ENCODE data around the gene ROS1.

ROS1 gene

DNA sequence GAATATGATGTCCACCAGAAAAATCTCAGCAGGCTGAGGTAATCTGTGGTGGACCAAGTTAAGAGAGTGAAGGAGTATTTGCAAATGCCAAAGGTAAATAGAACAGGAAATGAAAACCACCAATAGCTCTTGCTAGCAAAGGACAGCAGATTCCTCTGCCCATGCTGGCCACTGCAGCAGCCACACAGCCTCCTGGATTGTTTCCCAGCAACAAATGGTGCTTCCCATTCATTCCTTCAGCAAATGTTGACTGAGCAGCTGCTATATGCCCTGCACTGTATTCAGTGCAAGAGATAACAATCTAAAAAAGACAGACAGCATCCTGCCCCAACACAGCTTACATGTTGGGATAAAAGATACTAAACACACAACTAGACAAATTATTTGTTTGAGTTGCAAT is 11.0 kb downstream of the ROS1 start:
- no peaks in the 10 kb centered on the region for H3K36me3 ChIP-seq (replicated peaks)
- in situ Hi-C loops (cut with MboI; ENCODE audit: low sequenced_read_pairs): no loop called here
- H3K27me3 ChIP-seq (ENCODE audit: low read depth): peaks cover 10% of the 10 kb centered on the region
- H3K4me1 ChIP-seq: peaks cover 4% of the 10 kb centered on the region
- H3K4me3 ChIP-seq: no peak overlapping the region
- DNase-seq (ENCODE audit: low spot score in 2 of 2): no peak
- no peaks in the 10 kb centered on the region for H3K9me3 ChIP-seq

DNA sequence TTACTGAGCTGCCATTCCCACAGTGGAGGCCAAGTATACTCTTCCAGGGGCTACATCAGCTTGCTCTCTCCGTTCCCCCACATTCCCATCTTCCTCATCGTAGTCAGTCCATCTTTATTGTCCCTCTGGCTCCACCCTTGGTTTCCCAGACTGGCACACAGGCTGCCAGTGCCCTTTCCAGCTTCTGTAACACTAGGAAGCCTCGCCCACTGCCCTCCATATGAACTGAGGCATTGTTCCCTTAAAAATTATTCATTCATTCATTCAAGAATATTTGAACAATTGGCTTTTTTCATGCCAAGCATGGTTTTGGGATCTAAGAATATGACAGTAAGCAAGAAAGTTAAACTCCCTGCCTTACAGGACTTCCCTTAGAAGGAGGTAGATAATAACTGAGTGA is 14.3 kb downstream of the ROS1 start:
- in situ Hi-C loops (cut with MboI; ENCODE audit: low sequenced_read_pairs): no loop called here
- Histone ChIP-seq H3K4me1 (peaks cover 4% of the 10 kb centered on the region), H3K4me3 (no peak overlapping the region), H3K36me3 (replicated peaks) (no peaks in the 10 kb centered on the region), H3K9me3 (no peaks in the 10 kb centered on the region), H3K27me3 (ENCODE audit: low read depth) (peaks cover 10% of the 10 kb centered on the region)
- no peak for DNase-seq (ENCODE audit: low spot score in 2 of 2)

DNA sequence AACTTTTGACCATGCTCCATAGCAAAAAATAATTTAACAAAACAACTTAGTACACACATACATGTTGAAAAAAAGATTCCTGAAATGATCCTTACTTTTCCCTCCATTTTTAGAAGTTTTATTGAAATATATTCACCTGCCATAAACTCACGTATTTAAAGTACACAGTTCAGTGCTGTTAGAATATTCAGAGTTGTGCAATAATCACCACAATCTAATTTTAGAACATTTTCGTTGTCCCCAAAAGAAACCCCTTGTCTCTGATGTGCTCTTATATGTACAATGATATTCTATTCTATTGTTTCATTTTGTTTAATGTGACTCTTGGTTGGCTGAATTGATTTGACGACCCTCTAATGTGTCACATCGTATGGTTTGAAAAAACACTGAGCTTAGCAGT is 15.9 kb downstream of the ROS1 start:
- DNase-seq (ENCODE audit: low spot score in 2 of 2): no peak
- Histone ChIP-seq H3K4me3 (no peak overlapping the region), H3K36me3 (replicated peaks) (no peaks in the 10 kb centered on the region), H3K4me1 (no peaks in the 10 kb centered on the region), H3K27me3 (ENCODE audit: low read depth) (peaks cover 10% of the 10 kb centered on the region), H3K9me3 (no peaks in the 10 kb centered on the region)
- in situ Hi-C loops (cut with MboI; ENCODE audit: low sequenced_read_pairs): no loop called here

DNA sequence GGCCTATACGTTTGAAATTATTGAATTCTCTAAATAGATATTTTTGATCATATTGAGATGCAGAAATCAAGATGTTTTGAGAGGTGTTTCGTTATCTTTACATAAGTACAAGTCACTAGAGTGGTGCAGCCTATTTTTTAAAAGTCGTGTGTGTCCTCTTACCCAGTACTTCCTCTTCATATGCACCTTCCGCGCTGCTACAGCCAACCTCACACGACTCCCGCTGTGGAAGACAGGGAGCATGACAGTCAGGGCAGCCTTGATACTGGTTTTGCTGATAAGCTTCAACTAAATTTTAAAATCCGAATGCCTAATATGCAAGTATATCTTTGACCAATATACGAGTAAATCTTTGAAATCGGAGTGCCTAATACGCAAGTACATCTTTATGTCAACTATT is 16.3 kb downstream of the ROS1 start:
- H3K36me3 ChIP-seq (replicated peaks): no peaks in the 10 kb centered on the region
- DNase-seq (ENCODE audit: low spot score in 2 of 2): no peak
- in situ Hi-C loops (cut with MboI; ENCODE audit: low sequenced_read_pairs): no loop called here
- H3K4me3 ChIP-seq: no peak overlapping the region
- H3K4me1 ChIP-seq: no peaks in the 10 kb centered on the region
- H3K9me3 ChIP-seq: no peaks in the 10 kb centered on the region
- peaks cover 10% of the 10 kb centered on the region for H3K27me3 ChIP-seq (ENCODE audit: low read depth)

DNA sequence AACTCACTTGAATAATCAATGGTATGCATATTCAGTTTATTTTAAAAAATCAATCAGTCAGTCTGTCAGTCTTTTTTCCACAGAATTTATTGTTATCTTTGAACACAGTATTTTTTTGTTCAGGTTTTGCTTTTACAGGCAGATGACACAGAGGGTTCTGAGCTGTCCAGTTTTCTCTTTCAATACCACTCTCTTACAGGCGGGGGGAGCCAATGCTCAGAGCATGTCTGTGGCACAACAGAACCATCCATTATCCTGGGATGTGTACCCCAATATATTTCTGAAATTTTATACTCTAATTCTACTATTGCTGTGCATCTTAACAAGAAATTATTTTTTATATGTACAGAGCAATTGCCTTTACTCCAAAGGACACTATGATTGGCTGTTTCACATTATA is 21.2 kb downstream of the ROS1 start:
- in situ Hi-C loops (cut with MboI; ENCODE audit: low sequenced_read_pairs): no loop called here
- Histone ChIP-seq H3K27me3 (ENCODE audit: low read depth) (no peaks in the 10 kb centered on the region), H3K9me3 (no peaks in the 10 kb centered on the region), H3K4me1 (no peaks in the 10 kb centered on the region), H3K4me3 (no peak overlapping the region), H3K36me3 (replicated peaks) (no peaks in the 10 kb centered on the region)
- DNase-seq (ENCODE audit: low spot score in 2 of 2): no peak

DNA sequence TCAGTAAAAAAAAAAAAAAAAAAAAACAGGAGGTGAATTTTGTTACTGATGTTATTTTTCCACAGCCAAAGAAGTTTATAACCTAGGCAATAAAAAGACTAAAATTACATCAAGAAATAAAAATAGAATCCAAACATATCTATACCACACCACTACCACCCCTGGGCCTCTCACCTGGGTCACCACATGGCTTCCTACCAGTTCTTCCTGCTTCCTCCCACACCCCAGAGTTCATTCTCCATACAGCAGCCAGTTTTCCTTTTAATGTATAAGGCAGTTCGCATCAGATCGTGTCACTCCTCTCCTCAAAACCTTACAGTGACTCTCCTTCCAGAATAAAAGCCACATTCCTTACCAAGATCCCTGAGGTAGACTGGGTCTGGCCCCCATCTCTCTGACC is 23.9 kb downstream of the ROS1 start:
- no peaks in the 10 kb centered on the region for H3K27me3 ChIP-seq (ENCODE audit: low read depth)

DNA sequence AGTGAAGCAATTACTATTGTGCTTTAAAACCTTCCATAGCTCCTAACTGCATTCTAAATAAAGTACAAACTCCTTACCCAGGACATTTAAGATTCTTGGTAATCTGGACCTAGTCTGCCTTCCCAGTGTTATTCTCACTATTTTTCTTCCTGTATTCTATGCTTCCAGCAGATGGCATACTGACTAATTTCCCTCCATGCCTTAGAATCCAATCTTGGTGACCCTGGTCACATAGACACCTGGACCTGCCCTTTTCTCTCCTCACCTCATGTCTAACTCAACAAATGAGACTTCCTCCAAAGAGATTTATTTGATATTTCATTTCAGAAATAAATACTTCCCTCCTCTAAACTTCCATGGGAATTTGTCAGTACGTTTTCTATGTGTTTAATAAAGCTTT is 25.8 kb downstream of the ROS1 start:
- in situ Hi-C loops (cut with MboI; ENCODE audit: low sequenced_read_pairs): no loop called here
- Histone ChIP-seq H3K36me3 (replicated peaks) (no peaks in the 10 kb centered on the region), H3K27me3 (ENCODE audit: low read depth) (no peaks in the 10 kb centered on the region; the same call in 1 of the 2 replicates), H3K9me3 (no peaks in the 10 kb centered on the region), H3K4me1 (no peaks in the 10 kb centered on the region), H3K4me3 (no peak overlapping the region)
- no peak for DNase-seq (ENCODE audit: low spot score in 2 of 2)

More for the DNA sequence above, 23.9 kb downstream of the ROS1 start:
- in situ Hi-C loops (cut with MboI; ENCODE audit: low sequenced_read_pairs): no loop called here
- Histone ChIP-seq H3K9me3 (no peaks in the 10 kb centered on the region), H3K36me3 (replicated peaks) (no peaks in the 10 kb centered on the region), H3K4me1 (no peaks in the 10 kb centered on the region), H3K4me3 (no peak overlapping the region)
- no peak for DNase-seq (ENCODE audit: low spot score in 2 of 2)

DNA sequence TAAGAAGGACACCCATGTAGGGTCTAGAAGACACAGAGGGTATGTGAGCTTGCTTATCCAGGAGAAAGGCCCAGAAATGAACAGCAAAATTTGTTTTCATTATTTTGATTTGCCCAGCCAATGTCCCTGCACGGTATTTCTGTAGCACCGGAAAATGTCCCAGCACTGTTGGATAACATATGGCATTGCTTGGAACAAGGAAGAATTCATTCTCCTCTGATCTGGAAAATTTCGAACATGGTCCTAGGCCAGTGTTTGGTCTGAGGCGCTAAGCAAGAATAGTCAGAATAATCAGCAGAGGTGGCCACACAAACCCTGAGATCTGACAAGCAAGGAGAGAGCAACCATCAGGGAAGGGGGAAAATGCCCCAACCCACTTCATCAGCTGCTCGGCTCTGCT is 26.6 kb downstream of the ROS1 start:
- in situ Hi-C loops (cut with MboI; ENCODE audit: low sequenced_read_pairs): no loop called here

DNA sequence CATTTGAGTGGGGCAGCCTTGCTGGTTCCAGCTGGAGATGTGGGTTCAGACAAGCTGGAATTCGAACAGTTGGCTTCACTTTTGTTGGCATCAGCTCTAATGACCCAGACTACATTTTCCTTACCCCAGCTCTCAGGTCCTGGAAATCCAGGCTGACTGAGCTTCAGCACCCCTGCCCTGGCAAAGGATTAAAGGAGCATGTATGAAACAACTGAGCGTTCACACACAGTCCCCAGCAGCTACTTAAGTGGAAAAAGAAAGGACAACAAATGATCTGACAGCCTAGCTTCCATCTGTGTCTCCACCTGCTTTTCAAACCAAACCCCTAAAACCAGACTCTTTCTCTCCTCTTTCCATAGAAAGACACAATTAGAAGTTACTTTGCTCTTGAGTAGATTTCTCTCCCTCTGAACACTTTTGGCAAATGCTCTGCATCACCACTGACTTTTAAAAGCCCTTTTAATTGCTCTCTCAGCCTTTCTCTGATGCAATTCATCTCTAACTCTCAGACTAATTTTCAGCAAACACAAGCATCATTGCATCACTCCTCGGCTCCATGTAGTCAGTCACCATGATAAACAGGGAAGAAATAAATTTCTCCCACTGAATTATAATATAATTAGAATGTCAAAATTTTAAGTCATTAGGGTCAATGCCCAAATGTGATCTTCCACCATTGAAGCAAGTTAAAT is 28.1 kb downstream of the ROS1 start:
- Histone ChIP-seq H3K9me3 (no peaks in the 10 kb centered on the region), H3K4me3 (no peak overlapping the region), H3K27me3 (ENCODE audit: low read depth) (peaks cover 9% of the 10 kb centered on the region), H3K36me3 (replicated peaks) (no peaks in the 10 kb centered on the region), H3K4me1 (no peaks in the 10 kb centered on the region)
- in situ Hi-C loops (cut with MboI; ENCODE audit: low sequenced_read_pairs): no loop called here
- DNase-seq (ENCODE audit: low spot score in 2 of 2): no peak

More for the DNA sequence above, 26.6 kb downstream of the ROS1 start:
- no peaks in the 10 kb centered on the region for H3K9me3 ChIP-seq
- H3K36me3 ChIP-seq (replicated peaks): no peaks in the 10 kb centered on the region
- H3K4me1 ChIP-seq: no peaks in the 10 kb centered on the region
- no peaks in the 10 kb centered on the region; the same call in 1 of the 2 replicates for H3K27me3 ChIP-seq (ENCODE audit: low read depth)
- no peak for DNase-seq (ENCODE audit: low spot score in 2 of 2)
- H3K4me3 ChIP-seq: no peak overlapping the region

DNA sequence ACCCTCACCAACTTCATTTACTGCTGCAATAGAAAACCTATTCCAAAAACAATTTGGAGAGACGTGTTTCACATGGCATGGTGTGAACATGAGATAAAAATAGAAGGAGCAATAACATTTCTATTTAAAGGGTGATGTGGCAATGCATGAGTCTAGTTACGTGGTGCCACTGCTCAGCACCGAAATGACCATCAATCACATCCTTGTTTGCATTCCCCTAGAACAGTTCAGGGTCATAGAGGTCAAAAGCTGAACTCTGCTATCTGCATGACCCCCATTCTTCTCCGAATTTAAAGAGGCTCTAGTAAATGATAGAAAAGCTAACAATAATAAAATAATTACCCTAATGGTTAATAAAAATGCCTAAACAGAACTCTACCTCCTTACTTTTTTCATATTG is 29.5 kb downstream of the ROS1 start:
- Histone ChIP-seq H3K27me3 (ENCODE audit: low read depth) (peaks cover 22% of the 10 kb centered on the region), H3K4me1 (no peaks in the 10 kb centered on the region), H3K9me3 (no peaks in the 10 kb centered on the region), H3K4me3 (no peak overlapping the region), H3K36me3 (replicated peaks) (no peaks in the 10 kb centered on the region)
- in situ Hi-C loops (cut with MboI; ENCODE audit: low sequenced_read_pairs): no loop called here
- no peak for DNase-seq (ENCODE audit: low spot score in 2 of 2)

DNA sequence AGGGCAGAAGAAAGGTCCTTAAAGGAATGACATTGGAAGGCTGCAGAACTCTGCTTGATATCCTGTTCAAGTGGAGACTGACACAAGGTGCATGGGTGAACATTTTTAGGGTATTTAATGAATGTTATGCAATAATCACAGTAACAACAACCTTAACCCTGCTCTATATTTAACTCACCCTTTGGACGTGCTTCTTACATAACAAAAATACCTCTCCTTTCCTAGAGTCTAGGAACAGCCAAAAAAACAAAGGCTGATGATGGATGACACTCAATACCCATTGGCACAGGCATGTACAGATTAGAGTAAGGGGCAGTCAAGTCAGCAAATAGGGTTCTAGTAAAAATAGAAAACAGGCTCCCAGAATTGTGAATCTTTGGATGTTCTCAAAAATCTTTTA is 30.6 kb downstream of the ROS1 start:
- Histone ChIP-seq H3K36me3 (replicated peaks) (no peaks in the 10 kb centered on the region), H3K27me3 (ENCODE audit: low read depth) (peaks cover 31% of the 10 kb centered on the region), H3K9me3 (no peaks in the 10 kb centered on the region), H3K4me1 (no peaks in the 10 kb centered on the region), H3K4me3 (no peak overlapping the region)
- in situ Hi-C loops (cut with MboI; ENCODE audit: low sequenced_read_pairs): no loop called here
- DNase-seq (ENCODE audit: low spot score in 2 of 2): no peak

DNA sequence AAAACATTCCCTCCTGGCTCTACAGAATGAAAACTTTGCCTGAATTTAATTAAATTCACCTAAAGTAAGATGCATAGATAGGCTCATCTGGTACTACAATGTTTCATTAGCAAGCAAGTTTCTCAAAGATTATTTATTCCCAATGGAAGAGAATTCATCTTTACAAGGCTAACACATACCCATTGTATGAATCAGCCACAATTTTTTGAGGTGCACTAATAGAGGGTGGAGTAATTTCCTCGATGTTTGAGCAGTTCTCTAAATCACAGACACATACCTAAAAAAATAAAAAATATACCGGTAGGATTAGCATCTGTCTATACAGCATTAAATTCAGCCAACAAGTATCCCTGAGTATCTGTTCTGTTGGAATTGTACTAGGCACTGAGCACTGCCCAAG is 32.7 kb downstream of the ROS1 start:
- Histone ChIP-seq H3K4me3 (no peak overlapping the region), H3K4me1 (no peaks in the 10 kb centered on the region), H3K36me3 (replicated peaks) (no peaks in the 10 kb centered on the region), H3K27me3 (ENCODE audit: low read depth) (peaks cover 31% of the 10 kb centered on the region), H3K9me3 (no peaks in the 10 kb centered on the region)
- no peak for DNase-seq (ENCODE audit: low spot score in 2 of 2)
- in situ Hi-C loops (cut with MboI; ENCODE audit: low sequenced_read_pairs): no loop called here

DNA sequence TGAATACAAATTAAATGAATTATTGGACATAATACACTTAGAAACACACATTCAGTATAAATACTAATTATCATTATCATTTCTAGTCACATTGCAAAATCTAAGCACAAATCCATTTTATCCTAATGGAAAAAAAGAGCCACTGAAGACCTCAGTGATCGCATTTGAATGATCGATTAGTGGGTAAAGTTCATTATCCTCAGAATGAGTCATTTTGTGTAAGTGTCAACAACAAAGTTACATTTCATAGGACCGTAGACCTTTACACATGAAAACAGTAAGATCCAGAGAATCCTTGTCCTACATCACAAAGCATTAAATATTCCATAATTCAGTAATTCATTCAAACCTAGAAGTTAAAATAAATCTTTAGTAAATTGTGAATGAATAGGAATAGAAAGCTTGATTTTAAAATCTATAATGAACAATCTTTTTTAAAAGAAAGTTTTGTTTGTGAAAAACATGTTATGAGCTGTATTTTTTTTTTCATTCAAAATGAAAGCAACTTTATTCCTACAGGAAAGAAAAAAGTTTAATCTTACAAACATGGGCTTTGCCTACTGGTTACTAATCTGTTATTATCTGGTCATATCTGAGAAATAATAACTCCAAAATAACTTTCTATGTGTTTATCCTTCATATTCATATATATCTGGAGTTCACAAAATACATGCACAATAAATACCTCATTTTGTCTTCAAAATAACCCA is 33.7 kb downstream of the ROS1 start:
- H3K36me3 ChIP-seq (replicated peaks): no peaks in the 10 kb centered on the region
- no peaks in the 10 kb centered on the region for H3K4me1 ChIP-seq

DNA sequence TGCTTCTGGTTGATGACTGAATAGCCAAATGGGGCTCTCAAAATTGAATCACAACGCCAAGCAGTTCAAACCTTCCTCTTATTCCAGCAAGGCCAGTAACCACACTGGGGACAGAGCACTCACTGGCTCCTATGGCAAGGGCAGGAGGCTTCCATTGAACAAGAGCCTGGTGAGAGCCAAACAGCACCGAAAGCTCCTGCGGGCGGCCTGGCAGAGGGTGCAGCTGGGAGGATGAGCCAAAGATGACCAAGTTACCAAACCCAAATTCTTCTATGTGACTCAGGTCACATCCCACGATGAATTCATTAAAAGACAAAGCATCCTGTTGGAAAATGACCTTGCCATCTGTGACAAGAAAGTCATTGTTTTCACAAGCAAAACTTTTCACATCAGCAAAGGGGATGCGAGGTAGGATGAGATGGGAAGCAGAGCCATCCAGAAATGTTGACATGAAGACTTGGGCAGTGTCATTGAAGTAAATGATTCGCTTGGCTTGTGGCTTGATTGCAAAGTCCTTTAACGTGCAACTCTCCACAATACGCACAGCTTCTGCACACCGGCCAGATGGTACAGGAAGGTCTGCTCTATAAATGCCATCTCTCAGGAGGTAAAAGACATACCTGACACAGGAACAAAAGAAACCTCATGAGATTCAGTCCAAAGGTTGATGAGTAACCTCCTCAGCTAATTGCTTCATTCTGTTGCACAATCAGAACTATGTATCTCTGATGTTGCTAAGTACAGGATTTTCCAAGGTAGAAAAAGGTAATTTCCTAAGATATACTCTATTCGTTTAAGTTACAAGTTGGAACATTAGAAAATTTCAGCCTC is 36.3 kb downstream of the ROS1 start:
- in situ Hi-C loops (cut with MboI; ENCODE audit: low sequenced_read_pairs): no loop called here
- no peaks in the 10 kb centered on the region for H3K4me1 ChIP-seq
- no peaks in the 10 kb centered on the region for H3K9me3 ChIP-seq
- DNase-seq (ENCODE audit: low spot score in 2 of 2): no peak
- H3K27me3 ChIP-seq (ENCODE audit: low read depth): peaks cover 31% of the 10 kb centered on the region
- H3K36me3 ChIP-seq (replicated peaks): no peaks in the 10 kb centered on the region
- H3K4me3 ChIP-seq: no peak overlapping the region

More for the DNA sequence above, 33.7 kb downstream of the ROS1 start:
- Histone ChIP-seq H3K4me3 (no peak overlapping the region), H3K27me3 (ENCODE audit: low read depth) (peaks cover 31% of the 10 kb centered on the region), H3K9me3 (no peaks in the 10 kb centered on the region)
- in situ Hi-C loops (cut with MboI; ENCODE audit: low sequenced_read_pairs): no loop called here
- no peak for DNase-seq (ENCODE audit: low spot score in 2 of 2)

Data from HAP-1 (cell line).